ENCODE measurements around the gene SLC35F3. TPM values are rescaled to one million over a fixed set of nuclear protein-coding genes. Genes with fewer than 3 reads are reported as not detected.

Gene SLC35F3
- total RNA-seq, 1 donor from 2014 or later = not detected

GRCh38 chr1:234235434-234235881 lies 331.0 kb downstream of the SLC35F3 start:
- no peak overlapping the region for H3K4me3 ChIP-seq
- H3K9me3 ChIP-seq (replicated peaks) = no peaks in the 10 kb centered on the region
- TF ChIP-seq CTCF (IDR thresholded peaks at IDR 0.05; ENCODE audit: borderline replicate concordance) = no peak
- H3K27ac ChIP-seq (replicated peaks) = no peak overlapping the region
- H3K4me1 ChIP-seq = peaks cover 4% of the 10 kb centered on the region
- H3K27me3 ChIP-seq (ENCODE audit: low read depth) = peaks cover 67% of the 10 kb centered on the region
- no peak for DNase-seq
- H3K36me3 ChIP-seq = no peaks in the 10 kb centered on the region
- intact Hi-C loops (cut with micrococcal nuclease) = no loop called here

- Histone ChIP-seq H3K27ac (replicated peaks) (no peak overlapping the region), H3K36me3 (no peaks in the 10 kb centered on the region), H3K4me1 (peaks cover 4% of the 10 kb centered on the region), H3K9me3 (replicated peaks) (no peaks in the 10 kb centered on the region), H3K27me3 (ENCODE audit: low read depth) (peaks cover 53% of the 10 kb centered on the region), H3K4me3 (no peak overlapping the region)
- TF ChIP-seq CTCF (IDR thresholded peaks at IDR 0.05; ENCODE audit: borderline replicate concordance) = no peak
- intact Hi-C loops (cut with micrococcal nuclease) = no loop called here
- DNase-seq = no peak
These were observed 332.9 kb downstream of the SLC35F3 start for GRCh38 chr1:234237393-234237792.

- TF ChIP-seq CTCF (IDR thresholded peaks at IDR 0.05; ENCODE audit: borderline replicate concordance) = no peak
- H3K4me1 ChIP-seq = peaks cover 4% of the 10 kb centered on the region
- no peak for DNase-seq
- no peak overlapping the region for H3K27ac ChIP-seq (replicated peaks)
- H3K9me3 ChIP-seq (replicated peaks) = no peaks in the 10 kb centered on the region
- peaks cover 47% of the 10 kb centered on the region for H3K27me3 ChIP-seq (ENCODE audit: low read depth)
- H3K36me3 ChIP-seq = no peaks in the 10 kb centered on the region
- no peak overlapping the region for H3K4me3 ChIP-seq
- intact Hi-C loops (cut with micrococcal nuclease) = no loop called here
These were observed 333.6 kb downstream of the SLC35F3 start for GRCh38 chr1:234238060-234238459.

- Histone ChIP-seq H3K4me3 (no peak overlapping the region), H3K9me3 (replicated peaks) (no peaks in the 10 kb centered on the region), H3K27me3 (ENCODE audit: low read depth) (peaks cover 40% of the 10 kb centered on the region), H3K27ac (replicated peaks) (no peak overlapping the region), H3K4me1 (peaks cover 4% of the 10 kb centered on the region), H3K36me3 (no peaks in the 10 kb centered on the region)
- DNase-seq = no peak
- intact Hi-C loops (cut with micrococcal nuclease) = no loop called here
- TF ChIP-seq CTCF (IDR thresholded peaks at IDR 0.05; ENCODE audit: borderline replicate concordance) = no peak
These were observed 335.0 kb downstream of the SLC35F3 start for GRCh38 chr1:234239515-234239914.

- H3K4me3 ChIP-seq = no peak overlapping the region
- no peaks in the 10 kb centered on the region for H3K36me3 ChIP-seq
These were observed 335.5 kb downstream of the SLC35F3 start for GRCh38 chr1:234239936-234240335.

More at GRCh38 chr1:234239936-234240335, 335.5 kb downstream of the SLC35F3 start:
- H3K27me3 ChIP-seq (ENCODE audit: low read depth) = peaks cover 35% of the 10 kb centered on the region
- DNase-seq = no peak
- H3K27ac ChIP-seq (replicated peaks) = no peak overlapping the region
- peaks cover 4% of the 10 kb centered on the region for H3K4me1 ChIP-seq
- H3K9me3 ChIP-seq (replicated peaks) = no peaks in the 10 kb centered on the region
- intact Hi-C loops (cut with micrococcal nuclease) = no loop called here
- TF ChIP-seq CTCF (IDR thresholded peaks at IDR 0.05; ENCODE audit: borderline replicate concordance) = no peak
